ENCODE measurements around the gene SGPP2. TPM values are rescaled to one million over a fixed set of nuclear protein-coding genes. Genes with fewer than 3 reads are reported as not detected.

SGPP2 gene
- total RNA-seq, 1 donor from 2014 or later = 45.8 TPM

- no peak for DNase-seq (ENCODE audit: low spot score)
Observed at GRCh38 chr2:222465746-222466145, 41.4 kb downstream of the SGPP2 start.

GRCh38 chr2:222468346-222468745 is 44.0 kb downstream of the SGPP2 start:
- no peak for DNase-seq (ENCODE audit: low spot score)

DNA sequence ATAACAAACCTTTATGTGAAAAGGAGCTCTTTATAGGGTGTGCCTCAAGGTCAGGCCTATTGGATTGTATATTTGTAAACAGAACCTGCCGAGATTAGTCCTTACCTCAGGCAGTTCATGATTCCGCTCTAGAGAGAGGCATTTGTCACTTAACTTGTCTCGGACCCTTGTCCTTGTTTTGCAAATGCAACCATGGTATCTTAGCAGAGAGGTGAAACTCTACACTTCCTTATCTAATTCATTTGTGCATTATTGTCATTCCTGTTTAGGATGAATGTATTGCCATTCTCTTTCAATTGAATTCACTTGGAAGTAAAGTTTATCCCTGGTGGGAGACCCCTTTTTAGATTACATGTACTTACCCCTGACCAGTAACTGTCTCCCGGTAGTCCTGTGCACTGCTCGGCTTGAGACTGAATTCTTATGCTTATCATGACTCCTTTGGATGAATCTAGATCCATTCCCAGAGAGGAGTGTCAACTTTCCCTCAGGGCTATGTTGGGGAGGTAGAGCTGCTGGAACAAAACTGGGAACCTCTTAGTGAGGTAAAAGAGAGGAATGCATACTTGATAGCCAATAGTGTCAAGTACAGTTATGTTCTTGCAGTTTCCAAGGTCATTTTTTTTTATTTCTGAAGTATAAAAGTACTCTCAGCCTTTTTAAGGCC is 46.6 kb downstream of the SGPP2 start:
- no peak for DNase-seq (ENCODE audit: low spot score)

DNA sequence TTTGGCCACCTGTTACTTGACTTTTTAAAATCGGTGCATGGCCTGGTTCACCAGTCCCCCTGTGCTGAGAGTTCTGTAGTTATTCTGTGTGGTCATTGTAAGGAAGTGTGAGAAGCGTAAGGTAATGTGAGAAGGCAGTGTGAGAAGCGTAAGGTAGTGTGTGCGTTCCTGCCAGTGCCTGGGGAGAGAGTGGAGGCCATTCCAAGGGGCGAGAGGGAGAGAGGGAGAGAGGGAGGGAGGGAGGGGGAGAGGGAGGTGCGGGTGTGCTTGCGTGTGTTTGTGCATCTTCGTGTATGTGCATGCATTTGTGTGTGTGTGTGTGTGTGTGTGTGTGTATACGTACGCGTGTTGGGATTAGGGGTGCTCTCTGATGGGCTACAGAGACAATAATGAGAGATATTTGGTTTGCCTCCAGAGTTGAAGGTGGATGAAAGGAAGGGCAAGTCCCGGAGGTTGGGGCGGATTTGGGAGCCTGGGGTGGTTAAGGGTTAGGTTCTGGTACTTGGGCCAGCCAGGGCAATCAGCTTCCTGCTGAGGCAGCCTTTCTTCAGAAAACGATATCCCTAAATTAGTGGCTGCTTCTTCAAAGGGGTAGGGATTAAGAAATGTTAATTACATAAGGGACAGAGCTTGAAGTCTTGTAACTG is 53.7 kb downstream of the SGPP2 start:
- no peak for DNase-seq (ENCODE audit: low spot score)

DNA sequence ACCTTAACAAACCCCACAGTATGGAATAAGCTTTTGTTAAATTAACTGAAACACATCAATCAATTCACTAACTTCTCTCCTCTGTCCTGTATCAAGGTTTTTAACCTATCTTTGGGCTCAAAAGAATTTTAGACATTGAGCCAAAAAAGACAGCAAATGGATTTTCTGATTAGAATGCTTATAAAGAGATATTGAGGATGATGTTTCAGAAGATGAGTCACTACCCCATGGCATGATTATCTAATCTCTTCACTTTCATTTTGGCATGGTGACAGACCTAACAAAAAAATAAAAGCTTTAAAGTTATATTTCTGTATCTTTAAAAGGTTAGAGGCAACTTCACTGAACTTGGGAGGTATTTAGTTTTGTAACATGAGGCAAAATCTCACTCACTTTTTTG is 55.5 kb downstream of the SGPP2 start:
- no peak for DNase-seq (ENCODE audit: low spot score)

DNA sequence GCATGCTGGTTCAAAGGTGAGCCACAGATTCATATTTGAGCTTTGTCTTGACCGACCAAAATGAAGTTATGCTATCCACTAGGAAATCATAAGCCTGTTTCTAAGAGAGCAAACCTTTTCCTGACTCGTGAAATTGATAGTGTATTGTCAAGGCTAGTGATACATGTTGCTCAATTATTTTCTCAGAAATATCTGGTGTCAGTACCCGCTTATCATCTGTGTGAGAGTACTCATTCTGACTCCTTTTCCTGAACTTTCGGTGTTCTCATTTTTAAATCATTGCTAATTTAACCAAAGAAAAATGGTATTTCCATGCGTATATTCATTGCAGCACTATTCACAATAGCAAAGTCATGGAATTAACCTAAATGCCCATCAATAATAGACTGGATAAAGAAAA is 56.2 kb downstream of the SGPP2 start:
- no peak for DNase-seq (ENCODE audit: low spot score)

- no peak for DNase-seq (ENCODE audit: low spot score)
Observed at GRCh38 chr2:222481941-222482340, 57.6 kb downstream of the SGPP2 start.

- DNase-seq (ENCODE audit: low spot score) = no peak
Observed at GRCh38 chr2:222483513-222484039, 59.2 kb downstream of the SGPP2 start.

GRCh38 chr2:222485367-222486211 is 61.2 kb downstream of the SGPP2 start:
- DNase-seq (ENCODE audit: low spot score) = no peak

DNA sequence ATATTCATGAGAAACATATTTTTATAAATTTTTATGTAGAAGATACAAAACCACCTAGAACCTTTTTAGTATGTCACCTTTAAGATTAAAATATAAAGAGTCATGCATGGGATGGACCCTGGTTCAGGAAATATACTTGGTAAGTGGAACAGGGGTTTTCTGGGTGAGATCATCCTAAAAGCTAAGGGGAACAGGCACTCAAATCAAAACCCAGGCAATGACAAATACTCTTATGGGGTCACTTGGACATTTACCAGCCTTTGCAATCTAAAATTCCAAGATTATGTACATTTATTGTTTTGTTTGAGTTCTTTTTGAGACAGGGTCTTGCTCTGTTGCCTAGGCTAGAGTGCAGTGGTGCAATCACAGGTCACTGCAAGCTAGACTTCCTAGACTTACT is 65.8 kb downstream of the SGPP2 start:
- no peak for DNase-seq (ENCODE audit: low spot score)

- no peak for DNase-seq (ENCODE audit: low spot score)
Observed at GRCh38 chr2:222492683-222493082, 68.3 kb downstream of the SGPP2 start.

DNA sequence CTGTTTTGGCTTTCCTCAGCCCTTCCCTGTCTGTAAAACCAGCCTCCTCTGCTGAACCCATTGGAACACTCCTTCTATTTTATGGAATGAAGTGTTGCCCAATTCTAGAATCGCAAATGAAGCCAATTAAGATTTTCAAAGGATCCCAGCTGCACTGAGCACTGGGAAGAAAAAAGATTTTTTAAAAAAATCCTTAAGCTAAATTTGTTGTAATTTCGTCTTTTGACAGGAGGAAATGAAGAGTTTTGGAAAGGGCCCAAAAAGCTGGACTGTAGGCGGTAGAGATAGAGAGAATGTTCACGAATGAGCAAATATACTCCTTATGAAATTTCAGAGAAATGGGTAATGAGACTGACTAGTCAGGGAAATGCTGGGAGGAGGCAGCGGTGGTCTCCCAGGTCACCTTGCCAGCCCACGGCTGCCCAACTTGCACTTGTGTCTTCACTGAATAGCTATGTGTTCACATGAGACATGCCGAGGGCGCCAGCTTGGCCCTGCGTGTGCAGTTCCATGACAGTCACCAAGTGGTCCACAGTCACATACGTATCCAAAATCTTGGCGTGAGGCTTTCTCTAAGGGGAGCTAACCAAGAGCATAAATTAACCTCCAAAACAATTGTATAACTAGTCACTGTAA is 69.9 kb downstream of the SGPP2 start:
- DNase-seq (ENCODE audit: low spot score) = no peak

DNA sequence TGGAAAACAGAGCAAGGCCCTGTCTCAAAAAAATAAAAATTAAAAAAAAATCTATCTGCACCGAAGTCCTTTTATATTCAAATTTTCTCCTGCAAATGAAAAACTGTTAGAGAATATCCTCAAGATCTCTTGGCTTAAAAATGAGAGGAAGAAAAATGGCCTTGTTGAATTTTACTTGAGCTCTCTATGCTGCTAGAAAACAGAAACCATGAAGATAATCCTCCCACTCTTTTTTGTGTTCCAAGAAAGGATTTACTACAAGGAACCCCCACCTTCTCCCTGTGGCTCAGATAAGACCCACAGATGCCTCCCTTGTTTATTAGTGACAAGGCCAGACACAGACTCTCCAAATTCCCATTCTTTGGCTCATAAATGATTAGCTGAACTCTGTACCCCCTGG is 71.0 kb downstream of the SGPP2 start:
- DNase-seq (ENCODE audit: low spot score) = no peak

DNA sequence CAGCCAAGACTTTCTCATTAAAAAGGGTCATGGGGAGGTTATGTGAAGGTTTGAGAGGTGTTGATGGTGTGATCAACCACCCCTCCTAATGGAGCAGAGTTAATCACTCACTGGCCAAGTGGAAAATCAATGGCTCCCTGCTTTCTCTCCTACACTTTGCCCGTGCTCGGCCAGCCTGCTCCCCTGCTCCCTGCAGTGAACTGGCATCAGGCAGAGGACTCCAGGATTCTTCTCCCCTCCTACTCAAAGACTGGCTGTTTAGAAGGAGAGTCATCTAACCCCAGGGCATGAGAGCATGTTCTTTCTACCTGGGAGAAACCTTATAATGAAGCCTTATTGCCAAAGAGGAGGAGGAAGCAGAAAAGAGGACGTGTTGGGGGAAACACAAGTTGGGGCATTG is 74.9 kb downstream of the SGPP2 start:
- no peak for DNase-seq (ENCODE audit: low spot score)

DNA sequence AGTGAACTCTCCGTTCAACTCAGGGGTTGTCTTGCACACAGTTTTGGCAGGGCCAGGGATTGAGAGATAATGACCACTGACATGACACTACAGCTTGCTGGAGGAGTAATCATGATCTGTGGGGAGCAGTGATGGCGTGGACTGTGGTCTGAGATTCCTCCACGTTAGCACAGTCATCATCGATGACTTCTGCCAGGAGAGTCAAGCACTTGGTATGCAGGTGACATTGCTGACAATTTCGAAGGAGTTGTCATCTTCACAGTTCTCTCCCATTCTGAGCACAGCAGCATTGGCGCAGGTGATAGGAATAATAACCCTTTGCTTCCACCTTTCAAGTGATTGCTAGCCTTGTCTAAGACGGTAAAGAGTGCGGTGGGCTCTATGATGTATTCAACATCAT is 79.8 kb downstream of the SGPP2 start:
- DNase-seq (ENCODE audit: low spot score) = no peak

DNA sequence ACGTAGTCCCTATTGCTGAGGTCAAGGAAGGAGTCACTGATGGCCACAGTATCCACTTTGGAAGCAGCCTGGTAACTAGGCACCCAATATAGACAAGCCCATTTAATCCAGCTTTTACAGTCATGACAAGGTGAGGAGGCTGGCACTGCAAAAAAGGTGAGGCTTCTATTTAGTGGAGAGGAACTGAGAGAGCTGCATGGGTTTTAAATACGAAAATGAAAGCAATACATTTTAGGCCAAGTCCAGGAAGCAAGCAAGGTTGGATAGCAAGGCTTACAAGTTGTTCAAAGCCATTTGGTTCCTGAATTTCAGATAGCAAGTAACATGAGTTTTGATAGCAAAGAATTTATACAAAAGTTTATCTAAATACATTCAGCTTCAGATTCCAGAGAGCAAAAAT is 80.4 kb downstream of the SGPP2 start:
- no peak for DNase-seq (ENCODE audit: low spot score)

GRCh38 chr2:222506230-222506935 is 82.0 kb downstream of the SGPP2 start:
- DNase-seq (ENCODE audit: low spot score) = no peak

DNA sequence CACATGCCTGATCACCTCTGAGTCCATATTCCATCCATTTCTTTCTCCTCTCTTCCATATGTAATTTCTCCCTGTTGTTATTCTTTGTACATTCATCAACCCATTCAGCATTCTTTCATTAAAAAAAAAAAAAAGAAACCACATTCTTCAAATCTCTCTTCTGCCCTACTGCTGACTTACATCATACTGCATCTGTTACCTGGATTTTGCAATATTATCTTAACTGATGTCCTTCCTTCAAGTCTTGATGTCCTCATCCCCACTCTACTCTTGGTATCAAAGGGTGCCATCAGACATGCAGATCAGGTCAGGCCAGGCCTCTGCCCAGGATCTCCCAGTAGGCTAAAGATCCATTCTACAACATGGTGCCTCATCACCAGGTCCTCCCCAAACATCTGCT is 90.6 kb downstream of the SGPP2 start:
- no peak for DNase-seq (ENCODE audit: low spot score)

- DNase-seq (ENCODE audit: low spot score) = no peak
Observed at GRCh38 chr2:222518570-222519381, 94.4 kb downstream of the SGPP2 start.

DNA sequence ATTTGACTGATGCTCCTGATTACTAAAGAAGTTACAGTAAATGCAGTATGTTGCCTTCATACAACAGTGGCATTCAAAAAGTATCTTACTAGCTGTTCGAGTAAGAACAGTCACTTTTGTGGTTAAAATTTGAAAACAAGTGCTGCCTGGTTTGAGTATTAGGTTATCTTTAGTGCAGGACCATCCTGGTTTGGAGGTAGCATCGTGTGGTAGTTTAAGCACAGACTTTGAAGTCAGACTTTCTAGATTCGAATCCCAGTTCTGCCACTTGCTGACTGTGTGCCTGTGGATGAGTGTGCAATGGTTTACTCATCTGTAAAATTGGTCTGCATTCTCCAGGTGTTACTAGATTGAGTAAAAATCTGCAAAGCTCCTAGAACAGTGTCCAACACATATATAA is 96.8 kb downstream of the SGPP2 start:
- DNase-seq (ENCODE audit: low spot score) = no peak

DNA sequence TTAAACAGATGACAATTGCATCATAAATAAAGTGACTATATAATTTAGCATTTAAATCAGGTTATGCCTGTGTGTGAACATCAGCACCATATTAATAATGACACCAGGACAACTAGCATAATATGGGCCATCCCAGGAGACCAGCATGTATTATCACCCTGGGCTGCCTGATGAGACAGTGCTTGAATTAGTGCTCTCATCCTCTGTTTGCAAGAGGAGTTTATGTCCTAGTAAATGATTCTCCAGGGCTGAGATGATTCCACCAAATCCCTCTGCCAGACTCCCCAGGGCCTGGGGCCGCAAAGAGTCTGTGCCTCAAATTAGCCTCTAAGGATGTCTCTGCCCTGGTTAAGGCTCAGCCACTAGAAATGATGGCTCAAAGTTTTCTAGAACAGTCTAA is 97.7 kb downstream of the SGPP2 start:
- DNase-seq (ENCODE audit: low spot score) = no peak

All from ureter (tissue), 1 donor.